Kasumi-1 (cell line): ENCODE data around the gene TMEM236.

Experiments
- DNase-seq, 2 experiments: peaks; one replicate each; lab custom pipeline; 2025; lab: John Stamatoyannopoulos, UW

TMEM236 gene

GRCh38 chr10:17742918-17743317 is 9.1 kb upstream of the TMEM236 start:
- DNase-seq, result peak; percentile 74 to 78

- DNase-seq, result peak in 1 of 2 experiments; percentile 20
Measured at GRCh38 chr10:17743437-17743836, 8.6 kb upstream of the TMEM236 start.

GRCh38 chr10:17744341-17744861 is 7.6 kb upstream of the TMEM236 start:
- peak; percentile 97 to 98 for DNase-seq

- DNase-seq, result no peak
Measured at GRCh38 chr10:17747883-17748550, 4.0 kb upstream of the TMEM236 start.

- DNase-seq, result no peak
Measured at GRCh38 chr10:17749890-17750289, 2.1 kb upstream of the TMEM236 start.

GRCh38 chr10:17756557-17757217 is 4.7 kb downstream of the TMEM236 start:
- DNase-seq, result no peak

- no peak for DNase-seq
Measured at GRCh38 chr10:17758200-17758599, 6.2 kb downstream of the TMEM236 start.

- no peak for DNase-seq
Measured at GRCh38 chr10:17758896-17759295, 6.9 kb downstream of the TMEM236 start.

GRCh38 chr10:17764142-17764541 is 12.1 kb downstream of the TMEM236 start:
- no peak for DNase-seq

GRCh38 chr10:17765602-17766001 is 13.6 kb downstream of the TMEM236 start:
- DNase-seq, result no peak

- DNase-seq, result no peak
Measured at GRCh38 chr10:17766731-17767130, 14.7 kb downstream of the TMEM236 start.

GRCh38 chr10:17768496-17768895 is 16.5 kb downstream of the TMEM236 start:
- no peak for DNase-seq

GRCh38 chr10:17768957-17769356 is 17.0 kb downstream of the TMEM236 start:
- DNase-seq, result peak in 1 of 2 experiments; percentile 19

- DNase-seq, result peak; percentile 62 to 68
Measured at GRCh38 chr10:17771017-17771416, 19.0 kb downstream of the TMEM236 start.

- DNase-seq, result peak in 1 of 2 experiments; percentile 31
Measured at GRCh38 chr10:17779784-17780183, 27.8 kb downstream of the TMEM236 start.

GRCh38 chr10:17780727-17781126 is 28.7 kb downstream of the TMEM236 start:
- no peak for DNase-seq

- DNase-seq, result no peak
Measured at GRCh38 chr10:17781856-17782255, 29.9 kb downstream of the TMEM236 start.

GRCh38 chr10:17782921-17783665 is 31.1 kb downstream of the TMEM236 start:
- no peak for DNase-seq

GRCh38 chr10:17783751-17784150 is 31.8 kb downstream of the TMEM236 start:
- peak; percentile 44 to 48 for DNase-seq

- no peak for DNase-seq
Measured at GRCh38 chr10:17784688-17785087, 32.7 kb downstream of the TMEM236 start.

GRCh38 chr10:17785276-17785930 is 33.4 kb downstream of the TMEM236 start:
- DNase-seq, result peak; percentile 20 to 21
